ENCODE measurements around the gene SLC33A1.

SLC33A1 gene

GRCh38 chr3:155792532-155792931, 61.7 kb downstream of the SLC33A1 start:
- no peak for DNase-seq

GRCh38 chr3:155791190-155791589, 63.0 kb downstream of the SLC33A1 start:
- DNase-seq, result no peak

- DNase-seq, result no peak
Measured at GRCh38 chr3:155790272-155790925, 63.8 kb downstream of the SLC33A1 start.

GRCh38 chr3:155785662-155786295, 68.4 kb downstream of the SLC33A1 start:
- DNase-seq, result no peak

- no peak for DNase-seq
Measured at GRCh38 chr3:155782390-155782953, 71.8 kb downstream of the SLC33A1 start.

GRCh38 chr3:155780291-155780690, 73.9 kb downstream of the SLC33A1 start:
- no peak for DNase-seq

- DNase-seq, result no peak
Measured at GRCh38 chr3:155778462-155778861, 75.8 kb downstream of the SLC33A1 start.

GRCh38 chr3:155772801-155773200, 81.4 kb downstream of the SLC33A1 start:
- DNase-seq, result no peak

GRCh38 chr3:155771126-155771525, 83.1 kb downstream of the SLC33A1 start:
- DNase-seq, result no peak
